Measurements from ENCODE around the gene BIVM.

Gene BIVM, protein sequence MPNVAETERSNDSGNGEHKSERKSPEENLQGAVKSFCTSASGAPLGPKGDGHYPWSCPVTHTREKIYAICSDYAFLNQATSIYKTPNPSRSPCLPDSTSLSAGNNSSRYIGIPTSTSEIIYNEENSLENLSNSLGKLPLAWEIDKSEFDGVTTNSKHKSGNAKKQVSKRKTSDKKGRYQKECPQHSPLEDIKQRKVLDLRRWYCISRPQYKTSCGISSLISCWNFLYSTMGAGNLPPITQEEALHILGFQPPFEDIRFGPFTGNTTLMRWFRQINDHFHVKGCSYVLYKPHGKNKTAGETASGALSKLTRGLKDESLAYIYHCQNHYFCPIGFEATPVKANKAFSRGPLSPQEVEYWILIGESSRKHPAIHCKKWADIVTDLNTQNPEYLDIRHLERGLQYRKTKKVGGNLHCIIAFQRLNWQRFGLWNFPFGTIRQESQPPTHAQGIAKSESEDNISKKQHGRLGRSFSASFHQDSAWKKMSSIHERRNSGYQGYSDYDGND

DNA sequence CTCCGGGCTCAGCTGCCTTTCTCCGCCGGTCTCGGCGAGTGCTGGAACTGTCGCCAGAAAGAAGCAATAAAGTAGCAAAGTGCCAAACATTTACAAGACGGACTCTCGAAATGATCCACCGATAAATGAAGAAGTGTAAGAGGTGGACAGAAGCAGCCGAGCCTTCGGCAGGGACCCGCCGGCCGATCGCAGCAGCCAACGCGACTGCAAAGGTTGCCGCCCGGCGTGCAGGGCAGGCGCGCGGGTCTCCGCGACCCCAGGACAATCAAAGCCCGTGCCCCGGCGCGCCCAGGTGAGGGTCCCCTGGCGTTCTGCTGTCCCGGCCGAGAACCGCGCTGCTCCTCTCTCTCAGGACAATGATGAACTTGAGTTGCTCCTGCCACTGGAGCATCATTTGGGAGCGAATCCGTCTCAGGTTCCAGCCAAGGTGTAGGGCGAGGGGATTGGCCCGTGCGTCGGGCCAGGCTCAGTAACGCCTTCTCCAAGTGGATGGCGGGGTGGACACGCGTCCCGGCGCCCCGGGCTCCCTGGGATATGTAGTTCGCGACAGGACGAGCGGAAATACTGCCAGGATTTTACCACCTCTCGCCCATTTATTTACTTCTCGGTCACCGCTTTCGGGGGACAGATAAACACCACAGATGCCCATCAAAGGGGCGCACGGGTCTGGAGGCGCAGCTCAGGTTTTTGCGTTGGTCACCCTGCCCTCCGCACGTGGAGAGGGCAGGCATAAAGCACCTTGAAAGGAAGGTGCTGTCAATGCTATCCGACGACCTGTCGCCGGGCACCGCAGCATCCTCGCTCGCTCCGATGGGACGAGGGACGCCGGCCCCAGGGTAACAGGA, at the start of gene BIVM, which contains the start of gene POGLUT2:
Gene BIVM (plus strand): TSS at position 539 of the 845 bp plus-strand sequence. CDS start 8,149 bp downstream, outside the sequence.
Gene POGLUT2 (minus strand): TSS at position 396 of the 845 bp plus-strand sequence. CDS start 306 bp downstream, at position 90.
- peak within 1 kb of the TSS; percentile 75; the same call in 1 of the 2 replicates for H3K9ac ChIP-seq (ENCODE audit: low read depth, low read length)
- H3K27me3 ChIP-seq (ENCODE audit: insufficient read depth, low read length), result peaks cover 38% of the 10 kb centered on the region
- H3K4me3 ChIP-seq (ENCODE audit: low read length), result peak within 1 kb of the TSS; percentile 95
- H3K27ac ChIP-seq (ENCODE audit: low read length), result no peak within 1 kb of the TSS
- H3K4me1 ChIP-seq (ENCODE audit: insufficient read depth, low read length), result peaks cover 7% of the 10 kb centered on the region; the same call in 1 of the 2 replicates
- no peaks in the 10 kb centered on the region for H3K36me3 ChIP-seq (ENCODE audit: insufficient read depth, low read depth, low read length)
- H3K9me3 ChIP-seq (ENCODE audit: insufficient read depth, low read depth, low read length), result no peaks in the 10 kb centered on the region

DNA sequence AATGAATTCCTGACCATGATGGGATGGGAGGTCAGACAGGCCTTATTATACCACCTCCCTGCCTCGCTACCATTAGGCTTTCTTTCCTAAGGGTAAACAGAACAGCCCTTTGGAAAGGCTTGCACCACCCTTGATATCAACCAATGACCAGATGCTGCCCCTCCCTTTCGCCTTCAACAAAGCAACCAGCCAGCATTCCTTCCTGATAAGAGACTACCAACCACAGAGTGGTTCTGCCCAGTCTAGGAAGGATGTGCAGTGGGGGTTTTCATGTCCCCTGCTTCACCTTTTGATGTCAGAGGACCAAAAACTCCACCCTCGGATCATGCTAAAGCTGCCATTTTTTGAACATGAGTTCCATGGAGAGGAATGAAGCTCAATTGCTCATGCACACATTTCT, 47.0 kb upstream of the BIVM start:
- no peaks in the 10 kb centered on the region for H3K4me1 ChIP-seq (ENCODE audit: insufficient read depth, low read length)
- no peak overlapping the region for H3K27ac ChIP-seq (ENCODE audit: low read length)
- no peaks in the 10 kb centered on the region; the same call in 1 of the 2 replicates for H3K27me3 ChIP-seq (ENCODE audit: insufficient read depth, low read length)
- H3K9me3 ChIP-seq (ENCODE audit: insufficient read depth, low read depth, low read length), result peaks cover 14% of the 10 kb centered on the region; the same call in 1 of the 2 replicates
- no peak overlapping the region for H3K9ac ChIP-seq (ENCODE audit: low read depth, low read length)
- H3K4me3 ChIP-seq (ENCODE audit: low read length), result no peak overlapping the region
- H3K36me3 ChIP-seq (ENCODE audit: insufficient read depth, low read depth, low read length), result no peaks in the 10 kb centered on the region

DNA sequence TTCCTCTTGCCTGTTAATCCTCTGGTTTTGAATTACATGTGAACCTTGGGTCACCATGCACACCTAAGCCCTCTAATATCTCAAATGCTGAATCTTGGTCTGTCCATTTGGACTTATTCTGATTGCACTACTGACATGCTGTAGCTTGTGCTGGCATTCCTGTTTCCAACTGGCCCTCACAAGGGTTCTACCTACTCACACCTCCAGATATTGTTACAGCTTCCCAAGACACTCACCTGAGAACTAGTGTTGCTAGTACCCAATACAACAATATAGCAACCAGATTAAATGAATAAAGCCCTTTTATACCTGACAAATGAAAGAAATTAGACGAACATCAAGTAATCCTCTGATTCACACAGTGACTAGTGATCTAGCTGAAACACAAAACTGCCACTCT, 41.9 kb upstream of the BIVM start:
- H3K9ac ChIP-seq (ENCODE audit: low read depth, low read length), result no peak overlapping the region
- H3K4me3 ChIP-seq (ENCODE audit: low read length), result no peak overlapping the region
- no peak overlapping the region for H3K27ac ChIP-seq (ENCODE audit: low read length)
- no peaks in the 10 kb centered on the region for H3K4me1 ChIP-seq (ENCODE audit: insufficient read depth, low read length)
- peaks cover 3% of the 10 kb centered on the region; the same call in 1 of the 2 replicates for H3K9me3 ChIP-seq (ENCODE audit: insufficient read depth, low read depth, low read length)
- H3K36me3 ChIP-seq (ENCODE audit: insufficient read depth, low read depth, low read length), result no peaks in the 10 kb centered on the region
- H3K27me3 ChIP-seq (ENCODE audit: insufficient read depth, low read length), result no peaks in the 10 kb centered on the region

DNA sequence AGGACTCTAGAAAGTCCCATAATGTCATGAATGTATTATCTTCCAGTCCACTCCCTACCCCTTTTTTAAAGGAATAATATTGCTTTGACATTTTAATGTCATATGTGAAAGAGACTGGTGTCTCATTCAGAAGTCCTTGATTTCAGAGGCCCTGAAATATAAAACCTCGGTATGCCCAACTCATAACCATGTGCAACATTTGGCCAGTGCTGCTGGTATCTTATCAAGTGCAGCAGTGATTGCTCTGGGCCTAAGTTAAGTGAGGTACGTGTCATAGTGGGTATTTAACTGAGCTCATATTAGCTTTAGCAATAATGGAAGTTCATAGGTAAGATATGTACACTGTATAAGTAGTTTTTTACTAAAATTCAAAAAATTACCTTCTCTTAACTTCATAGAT, 40.1 kb upstream of the BIVM start:
- no peaks in the 10 kb centered on the region for H3K36me3 ChIP-seq (ENCODE audit: insufficient read depth, low read depth, low read length)
- no peaks in the 10 kb centered on the region for H3K9me3 ChIP-seq (ENCODE audit: insufficient read depth, low read depth, low read length)
- no peaks in the 10 kb centered on the region for H3K27me3 ChIP-seq (ENCODE audit: insufficient read depth, low read length)
- no peaks in the 10 kb centered on the region for H3K4me1 ChIP-seq (ENCODE audit: insufficient read depth, low read length)
- H3K4me3 ChIP-seq (ENCODE audit: low read length), result no peak overlapping the region
- H3K27ac ChIP-seq (ENCODE audit: low read length), result no peak overlapping the region
- H3K9ac ChIP-seq (ENCODE audit: low read depth, low read length), result no peak overlapping the region

DNA sequence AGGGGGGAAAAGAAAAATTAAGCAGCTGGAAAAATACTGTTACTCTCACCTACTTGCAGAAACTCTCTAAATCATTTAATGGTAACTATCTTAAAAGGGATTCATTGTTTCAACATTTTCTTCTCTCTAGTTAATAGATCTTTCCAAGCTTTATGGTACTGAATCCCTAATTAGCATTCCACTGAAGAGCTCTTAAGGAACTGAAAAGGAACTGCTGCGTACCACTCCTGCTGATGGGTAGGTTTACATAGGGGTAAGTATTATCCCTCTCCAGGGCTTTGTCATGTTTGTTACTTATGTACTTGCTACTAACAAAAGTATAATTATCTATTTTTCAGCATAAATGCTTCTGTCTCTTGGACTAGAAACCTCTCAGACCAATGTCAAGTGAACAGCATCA, 37.8 kb upstream of the BIVM start:
- Histone ChIP-seq H3K27ac (ENCODE audit: low read length) (no peak overlapping the region), H3K36me3 (ENCODE audit: insufficient read depth, low read depth, low read length) (peaks cover 4% of the 10 kb centered on the region; the same call in 1 of the 2 replicates), H3K27me3 (ENCODE audit: insufficient read depth, low read length) (no peaks in the 10 kb centered on the region), H3K9me3 (ENCODE audit: insufficient read depth, low read depth, low read length) (no peaks in the 10 kb centered on the region), H3K4me1 (ENCODE audit: insufficient read depth, low read length) (no peaks in the 10 kb centered on the region), H3K4me3 (ENCODE audit: low read length) (no peak overlapping the region), H3K9ac (ENCODE audit: low read depth, low read length) (no peak overlapping the region)

DNA sequence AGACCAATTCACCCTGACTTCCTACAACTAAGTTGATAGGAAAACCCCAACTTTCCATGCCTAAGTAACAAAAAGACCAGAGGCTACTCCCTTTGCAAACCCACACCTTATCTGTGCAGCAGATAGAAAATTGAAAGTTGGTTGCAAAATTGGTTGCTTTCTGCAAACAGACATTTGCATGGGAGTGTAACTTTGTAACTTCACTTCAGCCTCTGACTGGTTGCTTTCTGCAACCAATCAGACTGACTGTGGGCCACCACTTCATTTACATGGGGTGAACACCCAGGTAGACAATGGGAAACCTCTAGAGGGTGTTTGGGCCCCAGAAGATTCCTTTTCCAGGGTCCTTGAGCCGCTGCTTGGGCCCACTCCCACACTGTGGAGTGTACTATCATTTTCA, 35.2 kb upstream of the BIVM start:
- no peak overlapping the region for H3K27ac ChIP-seq (ENCODE audit: low read length)
- H3K36me3 ChIP-seq (ENCODE audit: insufficient read depth, low read depth, low read length), result peaks cover 10% of the 10 kb centered on the region; the same call in 1 of the 2 replicates
- H3K4me3 ChIP-seq (ENCODE audit: low read length), result no peak overlapping the region
- H3K27me3 ChIP-seq (ENCODE audit: insufficient read depth, low read length), result no peaks in the 10 kb centered on the region
- H3K9me3 ChIP-seq (ENCODE audit: insufficient read depth, low read depth, low read length), result no peaks in the 10 kb centered on the region
- H3K4me1 ChIP-seq (ENCODE audit: insufficient read depth, low read length), result no peaks in the 10 kb centered on the region
- no peak overlapping the region for H3K9ac ChIP-seq (ENCODE audit: low read depth, low read length)

DNA sequence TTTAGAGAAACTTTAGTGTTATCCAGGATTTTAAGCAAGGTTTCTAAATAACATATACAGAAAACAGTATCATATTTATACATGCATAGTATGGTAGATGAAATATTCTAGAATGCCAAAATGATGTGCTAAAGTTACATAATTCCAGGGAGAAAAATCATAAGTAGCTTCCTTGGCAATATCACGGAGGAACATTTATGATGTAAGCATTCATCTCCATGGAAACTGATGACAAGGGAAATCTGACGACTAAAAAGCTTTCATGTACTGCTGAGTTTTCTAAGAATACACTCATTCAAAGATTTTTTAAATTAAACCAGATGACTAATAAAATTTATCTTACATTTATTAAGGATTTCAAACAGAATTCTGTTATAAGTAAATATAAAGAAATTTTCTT, 30.0 kb upstream of the BIVM start:
- peaks cover 10% of the 10 kb centered on the region; the same call in 1 of the 2 replicates for H3K36me3 ChIP-seq (ENCODE audit: insufficient read depth, low read depth, low read length)
- H3K9me3 ChIP-seq (ENCODE audit: insufficient read depth, low read depth, low read length), result no peaks in the 10 kb centered on the region
- H3K9ac ChIP-seq (ENCODE audit: low read depth, low read length), result no peak overlapping the region
- peaks cover 4% of the 10 kb centered on the region; the same call in 1 of the 2 replicates for H3K4me1 ChIP-seq (ENCODE audit: insufficient read depth, low read length)
- H3K27ac ChIP-seq (ENCODE audit: low read length), result no peak overlapping the region
- H3K4me3 ChIP-seq (ENCODE audit: low read length), result no peak overlapping the region
- H3K27me3 ChIP-seq (ENCODE audit: insufficient read depth, low read length), result peaks cover 13% of the 10 kb centered on the region

DNA sequence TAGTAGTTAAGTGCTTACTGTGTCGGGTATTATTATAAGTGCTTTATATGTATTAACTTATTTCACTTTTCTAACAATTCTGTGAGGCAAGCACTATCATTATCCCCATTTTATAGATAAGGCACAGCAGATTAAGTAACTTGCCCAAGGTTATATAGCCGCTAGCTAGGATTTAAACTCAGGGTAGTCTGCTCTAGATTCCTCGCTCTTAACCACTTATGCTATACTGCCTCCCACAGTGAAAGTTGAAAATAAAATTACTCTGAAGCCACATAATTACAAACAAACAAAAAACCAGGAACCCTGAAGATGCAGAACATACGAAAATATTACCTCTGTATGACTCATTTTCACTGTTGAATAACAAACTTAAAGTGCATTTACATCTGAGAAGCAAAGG, 29.2 kb upstream of the BIVM start:
- H3K9ac ChIP-seq (ENCODE audit: low read depth, low read length), result no peak overlapping the region
- H3K4me1 ChIP-seq (ENCODE audit: insufficient read depth, low read length), result peaks cover 4% of the 10 kb centered on the region; the same call in 1 of the 2 replicates
- H3K9me3 ChIP-seq (ENCODE audit: insufficient read depth, low read depth, low read length), result no peaks in the 10 kb centered on the region
- H3K27ac ChIP-seq (ENCODE audit: low read length), result no peak overlapping the region
- H3K36me3 ChIP-seq (ENCODE audit: insufficient read depth, low read depth, low read length), result peaks cover 10% of the 10 kb centered on the region; the same call in 1 of the 2 replicates
- no peak overlapping the region for H3K4me3 ChIP-seq (ENCODE audit: low read length)
- peaks cover 21% of the 10 kb centered on the region for H3K27me3 ChIP-seq (ENCODE audit: insufficient read depth, low read length)

DNA sequence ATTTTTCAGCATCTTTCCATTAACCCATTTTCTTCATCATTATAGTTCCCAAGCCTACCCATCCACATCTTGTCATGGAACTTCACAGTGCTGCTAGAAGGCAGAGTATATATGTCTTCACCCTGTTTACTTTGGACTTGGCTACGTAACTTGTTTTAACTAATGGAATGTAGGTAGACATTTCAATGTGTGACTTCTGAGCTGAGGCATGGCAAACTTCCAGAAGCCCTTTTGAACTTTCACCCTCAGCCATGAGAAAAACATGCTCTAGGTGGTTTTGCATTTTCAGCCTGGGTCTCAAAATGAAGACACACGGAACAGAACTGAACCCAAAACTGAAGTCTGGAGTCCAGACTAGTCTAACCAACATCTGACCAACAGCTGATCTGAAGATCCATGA, 28.5 kb upstream of the BIVM start:
- Histone ChIP-seq H3K36me3 (ENCODE audit: insufficient read depth, low read depth, low read length) (0 out of 2 replicates have a peak, but pooled peaks cover 7% of the 10 kb centered on the region), H3K9me3 (ENCODE audit: insufficient read depth, low read depth, low read length) (no peaks in the 10 kb centered on the region), H3K27me3 (ENCODE audit: insufficient read depth, low read length) (peaks cover 22% of the 10 kb centered on the region), H3K9ac (ENCODE audit: low read depth, low read length) (no peak overlapping the region), H3K4me3 (ENCODE audit: low read length) (no peak overlapping the region), H3K27ac (ENCODE audit: low read length) (no peak overlapping the region), H3K4me1 (ENCODE audit: insufficient read depth, low read length) (peaks cover 4% of the 10 kb centered on the region; the same call in 1 of the 2 replicates)

DNA sequence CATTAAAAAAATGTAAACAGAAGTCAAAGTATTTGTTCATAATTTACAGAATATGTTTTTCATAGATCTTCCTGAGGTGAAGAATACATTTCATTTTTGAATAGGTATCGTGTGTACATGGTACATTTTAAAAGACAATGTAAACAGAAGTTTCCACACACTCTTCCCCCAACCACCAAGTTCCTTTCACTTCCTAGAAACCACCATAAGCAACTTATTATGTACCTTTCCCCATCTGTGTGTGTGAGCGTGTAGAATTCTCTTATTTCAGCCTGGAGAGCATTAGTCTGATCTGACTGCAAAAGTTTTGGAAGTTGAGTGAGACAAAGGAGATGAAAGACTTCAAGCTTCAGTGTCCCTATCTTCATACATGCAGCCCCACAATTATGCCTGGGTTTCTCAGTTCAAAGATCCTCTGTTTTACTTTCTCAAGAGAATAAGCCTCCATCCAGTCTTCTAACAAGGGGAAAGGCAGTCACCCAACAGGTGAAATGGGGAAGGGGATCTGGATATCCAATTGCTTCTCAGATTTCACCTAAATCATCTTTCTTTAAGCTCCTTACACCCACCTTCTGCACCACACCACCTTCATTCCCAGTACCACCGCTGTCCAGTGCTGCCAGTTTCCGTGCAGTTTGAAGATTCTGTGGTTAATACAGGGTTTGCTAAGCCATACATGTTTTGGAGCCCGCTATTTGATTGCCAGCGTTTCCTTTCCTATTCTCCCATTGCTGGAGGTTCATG, 27.4 kb upstream of the BIVM start:
- peaks cover 4% of the 10 kb centered on the region; the same call in 1 of the 2 replicates for H3K4me1 ChIP-seq (ENCODE audit: insufficient read depth, low read length)
- peaks cover 22% of the 10 kb centered on the region for H3K27me3 ChIP-seq (ENCODE audit: insufficient read depth, low read length)
- H3K9me3 ChIP-seq (ENCODE audit: insufficient read depth, low read depth, low read length), result no peaks in the 10 kb centered on the region
- no peak overlapping the region for H3K4me3 ChIP-seq (ENCODE audit: low read length)
- no peak overlapping the region for H3K27ac ChIP-seq (ENCODE audit: low read length)
- H3K9ac ChIP-seq (ENCODE audit: low read depth, low read length), result no peak overlapping the region
- 0 out of 2 replicates have a peak, but pooled peaks cover 7% of the 10 kb centered on the region for H3K36me3 ChIP-seq (ENCODE audit: insufficient read depth, low read depth, low read length)

DNA sequence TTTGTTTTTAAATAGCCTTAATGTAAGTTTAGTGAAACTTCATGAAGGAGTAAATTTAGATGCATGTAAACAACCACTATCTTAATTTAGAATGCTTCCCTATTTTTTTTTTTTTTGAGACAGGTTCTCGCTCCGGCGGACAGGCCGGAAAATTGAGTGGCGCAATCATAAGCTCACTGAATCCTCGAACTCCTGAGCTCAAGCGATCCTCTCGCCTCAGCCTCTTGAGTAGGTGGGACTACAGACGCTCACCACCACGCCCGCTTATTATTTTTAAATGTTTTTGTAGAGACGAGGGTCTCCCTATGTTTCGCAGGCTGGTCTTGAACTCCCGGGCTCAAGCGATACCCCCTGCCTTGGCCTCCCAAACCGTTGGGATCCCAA, 26.9 kb upstream of the BIVM start:
- H3K27ac ChIP-seq (ENCODE audit: low read length), result no peak overlapping the region
- H3K4me3 ChIP-seq (ENCODE audit: low read length), result no peak overlapping the region
- 0 out of 2 replicates have a peak, but pooled peaks cover 5% of the 10 kb centered on the region for H3K36me3 ChIP-seq (ENCODE audit: insufficient read depth, low read depth, low read length)
- H3K9ac ChIP-seq (ENCODE audit: low read depth, low read length), result no peak overlapping the region
- peaks cover 4% of the 10 kb centered on the region; the same call in 1 of the 2 replicates for H3K4me1 ChIP-seq (ENCODE audit: insufficient read depth, low read length)
- no peaks in the 10 kb centered on the region for H3K9me3 ChIP-seq (ENCODE audit: insufficient read depth, low read depth, low read length)
- H3K27me3 ChIP-seq (ENCODE audit: insufficient read depth, low read length), result peaks cover 22% of the 10 kb centered on the region

Measured in iPS-20b (cell line).